GM12878 (cell line): ENCODE results near the gene SPTLC2.
A peak's percentile ranks its signal among the peaks of the same experiment; 100 is the strongest.

ENCODE experiments used
- ASH2L ChIP-seq: fragments of 300-600, 200-600 bp; sonication (generic); IDR thresholded peaks from 2 replicates; pipeline ENCODE4 v1.6.1; 2017; ENCODE audit warnings: low read depth, mild to moderate bottlenecking, borderline replicate concordance
- BHLHE40 ChIP-seq, 2 experiments: fragments of 450-650 bp in 1 of 2; IDR thresholded peaks; 2 replicates each; pipeline ENCODE4 v1.6.1; 2011 to 2017; ENCODE audit warnings: low read depth in 2 of 2, borderline replicate concordance in 1 of 2, improper control_type of control experiment in 1 of 2, low read length in 1 of 2, mild to moderate bottlenecking in 1 of 2
- EZH2 ChIP-seq: IDR thresholded peaks from 2 replicates; pipeline ENCODE4 v1.6.1; 2012; ENCODE audit warnings: low read depth, mild to moderate bottlenecking, control low read depth, inconsistent platforms, low read length, borderline replicate concordance; ENCODE audit not compliant: control insufficient read depth
- NFIC ChIP-seq: IDR thresholded peaks from 2 replicates; pipeline ENCODE4 v1.6.1; 2012; ENCODE audit warnings: low read depth, mild to moderate bottlenecking, inconsistent platforms, low read length, moderate library complexity
- PML ChIP-seq: IDR thresholded peaks from 2 replicates; pipeline ENCODE4 v1.6.1; 2012; ENCODE audit warnings: low read length, inconsistent platforms
- POLR2A ChIP-seq: IDR thresholded peaks from 2 replicates; pipeline ENCODE4 v1.6.1; 2011; ENCODE audit warnings: low read depth, mild to moderate bottlenecking, low read length
- POLR2AphosphoS5 ChIP-seq: IDR thresholded peaks from 2 replicates; pipeline ENCODE4 v1.6.1; 2011; ENCODE audit warnings: mild to moderate bottlenecking, low read length, inconsistent platforms
- SPI1 ChIP-seq: IDR thresholded peaks from 2 replicates; pipeline ENCODE4 v1.6.1; 2011; ENCODE audit warnings: low read depth, mild to moderate bottlenecking, low read length, moderate library complexity, borderline replicate concordance; ENCODE audit not compliant: insufficient read depth
- TF ChIP-seq, protein P1 (sequence below), 3 experiments: IDR thresholded peaks in 2 of 3; conservative IDR thresholded peaks in 1 of 3; 2 replicates each; pipeline ENCODE4 v1.5.1; 2011; ENCODE audit warnings: low read depth in 3 of 3, low read length in 3 of 3, mild to moderate bottlenecking in 3 of 3, control low read depth in 2 of 3, moderate library complexity in 2 of 3, inconsistent platforms in 1 of 3, mixed read lengths in 1 of 3; ENCODE audit not compliant: control insufficient read depth in 2 of 3, insufficient read depth in 1 of 3; ENCODE audit errors: extremely low read depth in 1 of 3
- TF ChIP-seq, protein P2 (sequence below): IDR thresholded peaks from 2 replicates; pipeline ENCODE4 v1.6.1; 2011; ENCODE audit warnings: borderline replicate concordance, low read depth, mild to moderate bottlenecking, moderate library complexity, mixed read lengths, low read length; ENCODE audit not compliant: insufficient read depth; ENCODE audit errors: extremely low read length
- TF ChIP-seq, protein P3 (sequence below): fragments of 450-650 bp; IDR thresholded peaks from 2 replicates; pipeline ENCODE4 v1.6.1; 2014; ENCODE audit warnings: mild to moderate bottlenecking
- TF ChIP-seq, protein P4 (sequence below): IDR thresholded peaks from 2 replicates; pipeline ENCODE4 v1.6.1; 2011; ENCODE audit warnings: mild to moderate bottlenecking, low read depth, low read length, moderate library complexity; ENCODE audit not compliant: insufficient replicate concordance
- TF ChIP-seq, protein P5 (sequence below): IDR thresholded peaks from 2 replicates; pipeline ENCODE4 v1.6.1; 2011; ENCODE audit warnings: low read depth, low read length, improper control_type of control experiment, borderline replicate concordance

DNA sequence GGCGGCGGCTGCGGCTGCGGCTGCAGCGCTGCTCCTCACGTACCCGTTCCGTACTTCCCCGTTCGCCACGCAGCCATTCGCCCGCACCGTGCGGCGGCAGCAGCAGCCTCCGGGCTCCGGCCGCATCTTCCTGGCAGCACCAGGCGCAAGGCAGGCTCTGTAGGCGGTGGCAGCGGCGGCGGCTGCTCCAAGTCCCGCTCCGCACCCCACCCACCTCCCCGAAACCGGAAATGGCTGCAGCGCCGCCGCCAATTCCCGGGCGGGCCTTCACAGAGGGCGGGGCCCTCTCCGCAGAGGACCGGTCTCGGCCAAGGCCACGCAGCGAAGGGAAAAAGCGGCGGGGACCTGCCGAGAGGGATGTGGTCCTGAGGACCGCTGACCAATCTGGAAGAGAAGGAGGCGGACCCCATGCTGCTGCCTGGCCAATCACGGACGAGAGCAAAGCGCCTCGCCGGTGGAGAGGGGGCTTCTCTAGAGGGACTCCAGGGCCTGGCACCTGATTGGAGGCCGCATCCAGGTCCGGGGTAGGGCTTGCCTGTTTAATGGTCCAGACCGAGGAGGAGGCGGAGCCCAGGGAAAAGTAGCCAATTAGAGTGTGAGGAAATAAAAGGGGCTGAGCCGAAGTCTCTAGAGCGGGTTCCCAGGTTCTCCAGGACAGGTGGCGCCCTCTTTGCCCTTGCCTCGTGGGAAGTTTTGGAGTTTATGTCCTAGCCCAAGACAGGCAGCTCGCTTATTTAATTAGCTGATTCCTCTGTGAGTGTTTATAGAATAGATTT is at the start of gene SPTLC2:
- TF ChIP-seq SPI1 = 0 out of 2 replicates have a peak, but pooled peaks have one; percentile 12
- TF ChIP-seq, protein P1, sequence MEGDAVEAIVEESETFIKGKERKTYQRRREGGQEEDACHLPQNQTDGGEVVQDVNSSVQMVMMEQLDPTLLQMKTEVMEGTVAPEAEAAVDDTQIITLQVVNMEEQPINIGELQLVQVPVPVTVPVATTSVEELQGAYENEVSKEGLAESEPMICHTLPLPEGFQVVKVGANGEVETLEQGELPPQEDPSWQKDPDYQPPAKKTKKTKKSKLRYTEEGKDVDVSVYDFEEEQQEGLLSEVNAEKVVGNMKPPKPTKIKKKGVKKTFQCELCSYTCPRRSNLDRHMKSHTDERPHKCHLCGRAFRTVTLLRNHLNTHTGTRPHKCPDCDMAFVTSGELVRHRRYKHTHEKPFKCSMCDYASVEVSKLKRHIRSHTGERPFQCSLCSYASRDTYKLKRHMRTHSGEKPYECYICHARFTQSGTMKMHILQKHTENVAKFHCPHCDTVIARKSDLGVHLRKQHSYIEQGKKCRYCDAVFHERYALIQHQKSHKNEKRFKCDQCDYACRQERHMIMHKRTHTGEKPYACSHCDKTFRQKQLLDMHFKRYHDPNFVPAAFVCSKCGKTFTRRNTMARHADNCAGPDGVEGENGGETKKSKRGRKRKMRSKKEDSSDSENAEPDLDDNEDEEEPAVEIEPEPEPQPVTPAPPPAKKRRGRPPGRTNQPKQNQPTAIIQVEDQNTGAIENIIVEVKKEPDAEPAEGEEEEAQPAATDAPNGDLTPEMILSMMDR (IDR thresholded peaks at IDR 0.05 in 2 of 3, conservative IDR thresholded peaks at IDR 0.05 in 1 of 3; ENCODE audit: control insufficient read depth in 2 of 3, extremely low read depth in 1 of 3, insufficient read depth in 1 of 3, low read depth in 3 of 3, low read length in 3 of 3) = peak in 2 of 3 experiments; percentile 19 to 27; a peak in 1 of 6 replicates
- TF ChIP-seq POLR2AphosphoS5 = no peak
- TF ChIP-seq POLR2A = peak; percentile 88
- peak; percentile 92; the same call in 1 of the 2 replicates for TF ChIP-seq ASH2L
- TF ChIP-seq EZH2 = no peak
- TF ChIP-seq, protein P2, sequence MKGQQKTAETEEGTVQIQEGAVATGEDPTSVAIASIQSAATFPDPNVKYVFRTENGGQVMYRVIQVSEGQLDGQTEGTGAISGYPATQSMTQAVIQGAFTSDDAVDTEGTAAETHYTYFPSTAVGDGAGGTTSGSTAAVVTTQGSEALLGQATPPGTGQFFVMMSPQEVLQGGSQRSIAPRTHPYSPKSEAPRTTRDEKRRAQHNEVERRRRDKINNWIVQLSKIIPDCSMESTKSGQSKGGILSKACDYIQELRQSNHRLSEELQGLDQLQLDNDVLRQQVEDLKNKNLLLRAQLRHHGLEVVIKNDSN = peak; percentile 78
- peak in 1 of 2 experiments; percentile 68; a peak in 2 of 4 replicates for TF ChIP-seq BHLHE40 (IDR thresholded peaks at IDR 0.05; ENCODE audit: borderline replicate concordance in 1 of 2, low read depth in 2 of 2, low read length in 1 of 2)
- no peak for TF ChIP-seq PML
- TF ChIP-seq, protein P3, sequence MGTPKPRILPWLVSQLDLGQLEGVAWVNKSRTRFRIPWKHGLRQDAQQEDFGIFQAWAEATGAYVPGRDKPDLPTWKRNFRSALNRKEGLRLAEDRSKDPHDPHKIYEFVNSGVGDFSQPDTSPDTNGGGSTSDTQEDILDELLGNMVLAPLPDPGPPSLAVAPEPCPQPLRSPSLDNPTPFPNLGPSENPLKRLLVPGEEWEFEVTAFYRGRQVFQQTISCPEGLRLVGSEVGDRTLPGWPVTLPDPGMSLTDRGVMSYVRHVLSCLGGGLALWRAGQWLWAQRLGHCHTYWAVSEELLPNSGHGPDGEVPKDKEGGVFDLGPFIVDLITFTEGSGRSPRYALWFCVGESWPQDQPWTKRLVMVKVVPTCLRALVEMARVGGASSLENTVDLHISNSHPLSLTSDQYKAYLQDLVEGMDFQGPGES = peak; percentile 96
- TF ChIP-seq NFIC = no peak
- TF ChIP-seq, protein P4, sequence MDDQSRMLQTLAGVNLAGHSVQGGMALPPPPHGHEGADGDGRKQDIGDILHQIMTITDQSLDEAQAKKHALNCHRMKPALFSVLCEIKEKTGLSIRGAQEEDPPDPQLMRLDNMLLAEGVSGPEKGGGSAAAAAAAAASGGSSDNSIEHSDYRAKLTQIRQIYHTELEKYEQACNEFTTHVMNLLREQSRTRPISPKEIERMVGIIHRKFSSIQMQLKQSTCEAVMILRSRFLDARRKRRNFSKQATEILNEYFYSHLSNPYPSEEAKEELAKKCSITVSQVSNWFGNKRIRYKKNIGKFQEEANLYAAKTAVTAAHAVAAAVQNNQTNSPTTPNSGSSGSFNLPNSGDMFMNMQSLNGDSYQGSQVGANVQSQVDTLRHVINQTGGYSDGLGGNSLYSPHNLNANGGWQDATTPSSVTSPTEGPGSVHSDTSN = no peak
- TF ChIP-seq, protein P5, sequence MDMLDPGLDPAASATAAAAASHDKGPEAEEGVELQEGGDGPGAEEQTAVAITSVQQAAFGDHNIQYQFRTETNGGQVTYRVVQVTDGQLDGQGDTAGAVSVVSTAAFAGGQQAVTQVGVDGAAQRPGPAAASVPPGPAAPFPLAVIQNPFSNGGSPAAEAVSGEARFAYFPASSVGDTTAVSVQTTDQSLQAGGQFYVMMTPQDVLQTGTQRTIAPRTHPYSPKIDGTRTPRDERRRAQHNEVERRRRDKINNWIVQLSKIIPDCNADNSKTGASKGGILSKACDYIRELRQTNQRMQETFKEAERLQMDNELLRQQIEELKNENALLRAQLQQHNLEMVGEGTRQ = peak; percentile 72; the same call in 1 of the 2 replicates
